Amniotic epithelial cell (primary cell): Measurements from ENCODE around the gene ALDH1L1.

Experiments
- DNase-seq: peaks from one replicate; pipeline ENCODE4 v3.0.0-alpha.2; 2010; ENCODE audit warnings: low read depth

ALDH1L1 gene

GRCh38 chr3:126054870-126055269, 125.5 kb downstream of the ALDH1L1 start:
- no peak for DNase-seq

- no peak for DNase-seq
These were observed 126.3 kb downstream of the ALDH1L1 start for GRCh38 chr3:126053949-126054569.
